Prostate gland (tissue), 2 donors: Measurements from ENCODE around the gene BMP8B. TPM values are rescaled to one million over a fixed set of nuclear protein-coding genes. Genes with fewer than 3 reads are reported as not detected.
"Not testable (repeated sequence)": the region's sequence is repeated elsewhere in the genome, so short reads cannot be mapped to it uniquely, and the experiment has no call there.

ENCODE experiments used
- DNase-seq: peaks from one replicate; pipeline ENCODE4 v3.0.0-alpha.2; 2019; ENCODE audit warnings: low spot score
- H3K27ac ChIP-seq, 2 donors: fragments of 200-600 bp; sonication (generic); 2 replicates each; pipeline ENCODE4 v1.5.1; 2017 to 2019
- H3K27me3 ChIP-seq: fragments of 200-600 bp; sonication (generic); replicated peaks from 2 replicates; pipeline ENCODE4 v1.5.1; 2019; ENCODE audit not compliant: insufficient read depth
- H3K36me3 ChIP-seq, 2 donors: fragments of 200-600 bp; sonication (generic); 1 replicate in 1 of 2; 2 replicates in 1 of 2; pipeline versions ENCODE4 v1.5.1 to v1.8.1; 2017 to 2019
- H3K4me1 ChIP-seq: fragments of 200-600 bp; sonication (generic); replicated peaks from 2 replicates; pipeline ENCODE4 v1.5.1; 2019
- H3K4me3 ChIP-seq, 2 donors: fragments of 200-600 bp; sonication (generic); 2 replicates each; pipeline ENCODE4 v1.5.1; 2017 to 2019
- H3K9me3 ChIP-seq: fragments of 200-600 bp; sonication (generic); 2 replicates; pipeline ENCODE4 v1.5.1; 2017
- POLR2A ChIP-seq: fragments of 450-650 bp; IDR thresholded peaks from one replicate; pipeline ENCODE4 v1.6.1; 2016; ENCODE audit warnings: antibody characterized with exemption, mild to moderate bottlenecking
- POLR2AphosphoS5 ChIP-seq: sonication (generic); formaldehyde crosslinking; IDR thresholded peaks from one replicate; pipeline ENCODE4 v1.6.1; 2017; ENCODE audit warnings: antibody characterized with exemption
- WGBS: methylation state at CpG from one replicate; pipeline ENCODE4 v1.1.5; 2018; 5-methylcytosine and 5-hydroxymethylcytosine counted together
- intact Hi-C: fragments of 100-400 bp; cut with DNase I; formaldehyde crosslinking; loops from one replicate; pipeline ENCODE4 v1.14.2; 2022
- total RNA-seq, 2 donors: library from RNA; depleted of rRNA; stranded (reverse); fragments of >200 nt; gene quantifications; one replicate each; pipeline ENCODE4 v1.1.0, GENCODE V29; 2016
- TF ChIP-seq, protein P1 (sequence below), 4 experiments: fragments of 200-600 bp in 2 of 4; fragments of 450-650 bp in 2 of 4; sonication (generic) in 2 of 4; IDR thresholded peaks; 1 replicate in 3 of 4; 2 replicates in 1 of 4; pipeline ENCODE4 v1.5.1; 2016 to 2019; ENCODE audit warnings: antibody characterized with exemption in 4 of 4, mild to moderate bottlenecking in 2 of 4, moderate library complexity in 2 of 4

The BMP8B gene
- total RNA-seq, 2 donors from 2014 or later, result 0.77 to 4.7 TPM

DNA sequence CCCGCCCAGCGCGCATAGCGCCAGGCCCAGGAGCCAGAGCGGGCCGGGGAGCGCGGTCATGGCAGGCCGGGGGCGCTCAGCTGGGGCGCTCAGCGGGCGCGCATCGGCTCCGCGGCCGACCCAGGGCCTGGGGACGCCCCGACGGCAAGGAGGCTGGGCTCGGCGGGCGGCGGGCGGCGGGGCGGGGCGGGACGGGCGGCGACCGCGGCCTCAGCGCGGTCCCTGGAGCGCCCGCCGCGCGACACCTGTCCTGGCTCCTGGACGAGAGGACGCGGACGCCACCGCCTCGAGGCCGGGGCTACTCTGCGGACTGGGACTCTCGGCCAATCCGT, 273 bp downstream of the BMP8B start:
- no peak for TF ChIP-seq POLR2A
- H3K4me1 ChIP-seq, result no peaks in the 10 kb centered on the region
- no peaks in the 10 kb centered on the region for H3K9me3 ChIP-seq
- intact Hi-C loops, result no loop called here
- no peak for DNase-seq
- H3K27me3 ChIP-seq, result no peaks in the 10 kb centered on the region
- peak overlapping the region; percentile 43 to 61 for H3K4me3 ChIP-seq
- H3K36me3 ChIP-seq, result no peaks in the 10 kb centered on the region
- H3K27ac ChIP-seq, result no peak overlapping the region
- no CpG with 5 or more reads among the region's 51 CpGs for WGBS

- H3K9me3 ChIP-seq, intact Hi-C loops, H3K36me3 ChIP-seq, DNase-seq, H3K4me1 ChIP-seq, H3K27me3 ChIP-seq, H3K27ac ChIP-seq: not testable (repeated sequence)
- H3K4me3 ChIP-seq, result peak overlapping the region; percentile 43 to 61
- WGBS, result 18% methylated on average over 21 of the region's 55 CpGs
These were observed 701 bp downstream of the BMP8B start for GRCh38 chr1:39787964-39788363.

GRCh38 chr1:39787468-39787867, 1.2 kb downstream of the BMP8B start:
- Histone ChIP-seq H3K4me3 (no peak overlapping the region), H3K4me1 (no peaks in the 10 kb centered on the region), H3K27ac (no peak overlapping the region), H3K27me3 (no peaks in the 10 kb centered on the region), H3K9me3 (no peaks in the 10 kb centered on the region), H3K36me3 (no peaks in the 10 kb centered on the region)
- no peak for DNase-seq
- TF ChIP-seq, protein P1, sequence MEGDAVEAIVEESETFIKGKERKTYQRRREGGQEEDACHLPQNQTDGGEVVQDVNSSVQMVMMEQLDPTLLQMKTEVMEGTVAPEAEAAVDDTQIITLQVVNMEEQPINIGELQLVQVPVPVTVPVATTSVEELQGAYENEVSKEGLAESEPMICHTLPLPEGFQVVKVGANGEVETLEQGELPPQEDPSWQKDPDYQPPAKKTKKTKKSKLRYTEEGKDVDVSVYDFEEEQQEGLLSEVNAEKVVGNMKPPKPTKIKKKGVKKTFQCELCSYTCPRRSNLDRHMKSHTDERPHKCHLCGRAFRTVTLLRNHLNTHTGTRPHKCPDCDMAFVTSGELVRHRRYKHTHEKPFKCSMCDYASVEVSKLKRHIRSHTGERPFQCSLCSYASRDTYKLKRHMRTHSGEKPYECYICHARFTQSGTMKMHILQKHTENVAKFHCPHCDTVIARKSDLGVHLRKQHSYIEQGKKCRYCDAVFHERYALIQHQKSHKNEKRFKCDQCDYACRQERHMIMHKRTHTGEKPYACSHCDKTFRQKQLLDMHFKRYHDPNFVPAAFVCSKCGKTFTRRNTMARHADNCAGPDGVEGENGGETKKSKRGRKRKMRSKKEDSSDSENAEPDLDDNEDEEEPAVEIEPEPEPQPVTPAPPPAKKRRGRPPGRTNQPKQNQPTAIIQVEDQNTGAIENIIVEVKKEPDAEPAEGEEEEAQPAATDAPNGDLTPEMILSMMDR (IDR thresholded peaks at IDR 0.05), result no peak
- no peak for TF ChIP-seq POLR2AphosphoS5
- TF ChIP-seq POLR2A, result no peak
- intact Hi-C loops, result no loop called here
- WGBS, result 76% methylated on average over 11 of the region's 11 CpGs

- DNase-seq, H3K27me3 ChIP-seq, H3K27ac ChIP-seq, H3K36me3 ChIP-seq, H3K4me3 ChIP-seq, H3K9me3 ChIP-seq, H3K4me1 ChIP-seq, intact Hi-C loops: not testable (repeated sequence)
- 95% methylated on average over 5 of the region's 5 CpGs for WGBS
These were observed 1.6 kb downstream of the BMP8B start for GRCh38 chr1:39787108-39787375.

- H3K9me3 ChIP-seq, intact Hi-C loops, H3K36me3 ChIP-seq, H3K27me3 ChIP-seq, H3K4me3 ChIP-seq, H3K27ac ChIP-seq, DNase-seq, H3K4me1 ChIP-seq: not testable (repeated sequence)
- WGBS, result 88% methylated on average over 9 of the region's 12 CpGs
These were observed 2.2 kb downstream of the BMP8B start for GRCh38 chr1:39786303-39787107.

DNA sequence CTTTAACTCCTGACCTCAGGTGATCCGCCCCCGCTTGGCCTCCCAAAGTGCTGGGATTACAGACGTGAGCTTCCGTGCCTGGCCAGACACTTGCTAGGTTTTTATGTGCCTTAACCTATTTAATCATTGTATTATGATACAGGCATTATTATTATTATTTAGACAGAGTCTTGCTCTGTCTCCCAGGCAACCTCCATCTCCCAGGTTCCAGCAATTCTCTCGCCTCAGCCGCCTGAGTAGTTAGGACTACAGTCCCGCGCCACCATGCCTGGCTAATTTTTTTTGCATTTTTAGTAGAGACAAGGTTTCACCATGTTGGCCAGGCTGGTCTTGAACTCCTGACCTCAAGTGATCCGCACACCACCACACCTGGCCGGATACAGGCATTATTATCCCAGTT, 6.0 kb downstream of the BMP8B start:
- intact Hi-C loops, H3K27me3 ChIP-seq, DNase-seq, H3K36me3 ChIP-seq, H3K4me3 ChIP-seq, H3K9me3 ChIP-seq, H3K4me1 ChIP-seq, H3K27ac ChIP-seq: not testable (repeated sequence)
- 93% methylated on average over 10 of the region's 10 CpGs for WGBS

DNA sequence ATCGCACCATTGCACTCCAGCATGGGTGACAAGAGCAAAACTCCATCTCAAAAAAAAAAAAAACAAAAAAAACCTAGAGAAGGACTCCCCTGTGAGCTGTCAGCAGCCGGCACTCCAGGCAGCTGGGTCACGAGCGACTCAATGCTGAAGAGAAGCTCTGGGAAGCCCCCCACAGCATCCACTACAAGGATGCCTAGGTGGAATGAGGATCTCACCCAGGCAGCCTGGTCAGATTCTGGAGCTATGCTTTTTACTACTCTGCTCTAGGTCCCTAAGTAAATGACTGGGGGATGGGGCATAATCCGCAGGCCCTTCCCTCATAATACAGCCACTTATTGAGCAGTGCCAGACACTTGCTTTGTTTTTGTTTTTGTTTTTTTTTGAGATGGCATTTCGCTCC, 6.6 kb downstream of the BMP8B start:
- H3K4me3 ChIP-seq, result no peak overlapping the region
- no peak overlapping the region for H3K27ac ChIP-seq
- no peaks in the 10 kb centered on the region for H3K36me3 ChIP-seq
- intact Hi-C loops, result no loop called here
- no peaks in the 10 kb centered on the region for H3K9me3 ChIP-seq
- no peaks in the 10 kb centered on the region for H3K4me1 ChIP-seq
- DNase-seq, result no peak
- no peaks in the 10 kb centered on the region for H3K27me3 ChIP-seq
- TF ChIP-seq, protein P1 (IDR thresholded peaks at IDR 0.05), result no peak
- TF ChIP-seq POLR2AphosphoS5, result no peak
- no peak for TF ChIP-seq POLR2A
- WGBS, result 91% methylated on average over 6 of the region's 6 CpGs
